Inferior parietal cortex (tissue), 1 donor: ENCODE data around the gene DYNC1H1.

Source experiments
- DNase-seq: peaks from one replicate; pipeline ENCODE4 v3.0.0-alpha.2; 2016; ENCODE audit errors: extremely low spot score

The DYNC1H1 gene

DNA sequence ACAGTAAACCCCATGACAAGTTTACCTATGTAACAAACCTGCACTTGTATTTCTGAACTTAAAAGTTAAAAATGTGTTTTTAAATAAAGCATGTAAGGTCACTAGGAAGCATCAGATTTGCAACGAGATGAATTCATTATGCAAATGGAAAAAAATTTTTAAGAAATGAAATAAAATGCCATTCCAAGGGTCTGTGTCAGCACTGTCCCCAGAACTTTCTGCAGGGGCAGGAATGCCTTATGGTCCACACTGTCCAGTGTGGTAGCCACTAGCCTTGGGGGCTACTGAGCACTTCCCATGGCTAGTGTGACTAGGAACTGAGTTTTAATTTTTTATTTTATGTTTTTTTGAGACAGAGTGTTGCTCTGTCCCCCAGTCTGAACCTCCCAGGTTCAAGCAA, 73.3 kb downstream of the DYNC1H1 start:
- no peak for DNase-seq

DNA sequence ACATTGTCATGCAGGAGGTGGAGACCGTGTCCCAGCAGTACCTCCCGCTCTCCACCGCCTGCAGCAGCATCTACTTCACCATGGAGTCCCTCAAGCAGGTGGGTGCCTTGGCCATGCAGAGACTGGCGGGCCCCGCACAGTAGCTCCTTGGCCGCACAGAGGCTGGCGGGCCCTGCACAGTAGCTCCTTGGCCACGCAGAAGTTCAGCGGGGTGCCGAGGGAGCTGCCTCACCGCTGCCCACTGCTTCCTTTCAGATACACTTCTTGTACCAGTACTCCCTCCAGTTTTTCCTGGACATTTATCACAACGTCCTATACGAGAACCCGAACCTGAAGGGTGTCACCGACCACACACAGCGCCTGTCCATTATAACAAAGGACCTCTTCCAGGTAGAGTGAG, 74.8 kb downstream of the DYNC1H1 start:
- DNase-seq = no peak

DNA sequence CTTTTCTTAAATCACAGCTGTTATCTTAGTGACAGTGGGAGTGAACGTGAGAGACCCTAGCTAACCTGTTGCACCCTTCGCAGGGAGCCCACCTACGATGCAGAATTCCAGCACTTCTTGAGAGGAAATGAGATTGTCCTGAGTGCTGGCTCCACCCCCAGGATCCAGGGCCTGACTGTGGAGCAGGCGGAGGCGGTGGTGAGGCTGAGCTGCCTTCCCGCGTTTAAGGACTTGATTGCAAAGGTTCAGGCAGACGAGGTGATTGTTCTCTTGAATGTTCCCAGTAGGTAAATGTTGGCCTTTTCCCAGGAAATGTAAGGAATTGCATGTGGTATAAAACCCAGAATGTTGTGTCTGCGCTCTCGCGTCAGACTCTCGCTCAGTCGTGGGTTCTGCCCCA, 75.8 kb downstream of the DYNC1H1 start:
- no peak for DNase-seq

DNA sequence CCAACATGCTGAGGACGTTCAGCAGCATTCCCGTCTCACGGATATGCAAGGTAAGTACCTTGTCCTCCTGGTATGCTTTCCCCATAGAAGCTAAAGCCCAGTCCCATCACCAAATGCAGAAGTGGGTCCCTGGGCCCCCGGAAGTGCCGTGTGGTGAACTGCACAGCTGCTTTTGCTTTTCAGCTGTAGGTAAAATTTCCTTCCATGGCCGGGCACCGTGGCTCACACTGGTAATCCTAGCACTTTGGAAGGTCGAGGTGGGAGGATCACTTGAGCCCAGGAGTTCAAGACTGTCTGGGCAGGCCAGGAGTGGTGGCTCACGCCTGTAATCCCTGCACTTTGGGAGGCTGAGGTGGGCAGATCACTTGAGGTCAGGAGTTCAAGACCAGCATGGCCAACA, 78.3 kb downstream of the DYNC1H1 start:
- DNase-seq = no peak

DNA sequence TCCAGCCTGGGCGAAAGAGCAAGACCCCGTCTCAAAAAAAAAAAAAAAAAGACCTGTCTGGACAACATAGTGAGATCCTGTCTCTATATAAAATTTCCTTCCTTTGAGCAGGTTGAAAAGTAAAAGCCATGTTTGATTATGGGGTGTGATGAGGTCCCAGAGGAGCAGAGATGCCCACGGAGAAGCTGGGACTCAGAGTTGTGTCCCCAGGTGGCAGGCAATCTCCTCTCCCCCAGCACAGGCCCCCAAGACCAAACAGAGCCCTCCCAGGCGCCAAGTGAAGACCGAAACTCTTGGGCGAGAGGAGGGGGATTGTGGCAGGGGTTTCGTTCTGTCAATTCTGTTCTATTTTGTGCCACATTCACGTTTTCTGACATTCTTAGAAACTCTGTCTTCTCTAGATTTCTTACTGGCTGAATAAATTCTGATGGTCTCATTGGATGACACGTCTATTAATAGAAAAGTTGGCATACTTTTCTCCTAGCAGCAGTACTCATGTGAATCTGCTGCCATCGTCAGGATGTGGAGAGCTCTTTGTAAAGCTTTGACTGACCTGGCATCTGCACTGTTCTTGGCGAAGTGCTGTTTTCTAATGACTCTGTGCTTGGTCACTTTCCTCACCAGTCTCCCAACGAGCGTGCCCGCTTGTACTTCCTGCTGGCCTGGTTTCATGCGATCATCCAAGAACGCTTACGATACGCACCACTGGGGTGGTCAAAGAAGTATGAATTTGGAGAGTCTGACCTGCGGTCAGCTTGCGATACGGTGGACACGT, 79.1 kb downstream of the DYNC1H1 start:
- DNase-seq = peak; percentile 67

DNA sequence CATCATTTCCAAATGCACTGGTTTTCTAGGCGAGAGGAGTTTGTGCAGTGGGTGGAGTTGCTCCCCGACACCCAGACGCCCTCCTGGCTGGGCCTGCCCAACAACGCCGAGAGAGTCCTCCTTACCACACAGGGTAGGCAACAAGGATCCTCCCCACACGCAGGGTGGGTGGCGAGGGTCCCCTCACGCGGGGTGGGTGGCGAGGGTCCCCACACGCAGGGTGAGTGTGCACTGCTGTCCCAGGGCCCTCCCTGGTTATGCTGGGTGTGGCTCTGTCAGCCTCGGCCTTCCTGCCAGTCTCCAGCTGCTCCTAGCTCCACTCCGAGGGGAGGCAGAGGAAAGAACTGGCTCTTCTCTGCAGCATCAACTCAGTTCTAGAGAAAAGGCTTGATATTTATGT, 80.2 kb downstream of the DYNC1H1 start:
- no peak for DNase-seq

DNA sequence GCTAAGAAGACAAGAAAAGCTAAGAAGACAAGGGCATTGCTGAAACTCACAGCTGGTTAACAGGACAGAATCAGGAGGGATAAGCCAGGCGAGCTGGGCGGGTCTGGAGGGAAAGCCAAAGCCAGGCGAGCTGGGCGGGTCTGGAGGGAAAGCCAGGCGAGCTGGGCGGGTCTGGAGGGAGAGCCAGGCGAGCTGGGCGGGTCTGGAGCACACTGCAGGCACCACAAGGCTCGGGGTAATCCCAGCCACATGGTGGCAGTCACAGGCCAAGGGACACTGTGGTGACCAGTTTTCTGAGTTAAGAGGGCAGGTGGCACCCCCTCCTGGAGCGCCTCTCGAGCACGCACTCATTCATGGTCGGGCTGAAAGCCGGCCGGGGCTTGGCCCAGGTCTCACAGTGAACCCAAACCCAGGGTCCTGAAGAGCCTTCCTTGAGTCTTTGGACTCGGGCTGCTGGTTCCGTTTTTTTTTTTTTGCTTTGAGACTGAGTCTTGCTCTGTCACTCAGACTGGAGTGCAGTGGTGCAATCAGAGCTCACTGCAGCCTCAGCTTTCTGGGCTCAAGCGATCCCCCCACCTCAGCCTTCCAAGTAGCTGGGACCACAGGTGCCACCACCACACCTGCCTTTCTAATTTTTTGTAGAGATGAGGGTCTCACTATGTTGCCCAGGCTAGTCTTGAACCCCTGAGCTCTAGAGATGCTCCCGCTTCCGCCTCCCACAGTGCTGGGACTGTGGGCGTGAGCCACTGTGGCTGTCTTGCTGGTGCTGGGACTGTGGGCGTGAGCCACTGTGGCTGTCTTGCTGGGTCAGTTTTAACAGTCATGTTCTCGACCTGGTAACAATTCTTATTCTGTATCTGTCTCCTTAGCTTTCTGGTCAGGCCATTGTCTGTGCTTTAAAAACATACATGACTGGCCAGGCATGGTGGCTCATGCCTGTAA, 82.2 kb downstream of the DYNC1H1 start:
- peak; percentile 73 for DNase-seq

DNA sequence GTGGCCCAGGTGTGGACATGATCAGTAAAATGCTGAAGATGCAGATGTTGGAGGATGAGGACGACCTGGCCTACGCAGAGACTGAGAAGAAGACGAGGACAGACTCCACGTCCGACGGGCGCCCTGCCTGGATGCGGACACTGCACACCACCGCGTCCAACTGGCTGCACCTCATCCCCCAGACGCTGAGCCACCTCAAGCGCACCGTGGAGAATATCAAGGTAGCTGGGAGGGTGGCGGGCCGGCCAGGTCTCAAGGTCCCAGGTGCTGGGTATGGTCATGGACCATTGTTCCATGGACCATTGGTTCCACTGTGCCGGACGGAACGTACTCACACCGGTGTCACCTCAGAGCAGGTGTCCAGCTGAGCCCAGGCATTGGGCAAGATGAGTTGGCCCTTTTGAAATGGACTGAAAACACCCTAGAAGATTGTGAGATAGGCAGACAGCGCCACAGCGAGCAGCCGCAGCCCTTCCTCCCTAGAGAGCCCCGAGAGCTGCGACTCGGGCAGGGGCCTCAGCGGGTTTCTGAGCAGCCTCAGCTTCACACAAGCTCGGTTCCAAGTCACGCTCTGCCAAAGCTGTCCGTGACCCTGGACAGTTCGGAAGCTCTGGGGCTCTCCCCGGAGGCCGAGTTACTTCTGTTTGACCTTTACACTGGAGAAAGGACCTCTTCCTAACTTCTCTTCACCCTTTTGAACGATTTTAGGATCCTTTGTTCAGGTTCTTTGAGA, 83.6 kb downstream of the DYNC1H1 start:
- no peak for DNase-seq

DNA sequence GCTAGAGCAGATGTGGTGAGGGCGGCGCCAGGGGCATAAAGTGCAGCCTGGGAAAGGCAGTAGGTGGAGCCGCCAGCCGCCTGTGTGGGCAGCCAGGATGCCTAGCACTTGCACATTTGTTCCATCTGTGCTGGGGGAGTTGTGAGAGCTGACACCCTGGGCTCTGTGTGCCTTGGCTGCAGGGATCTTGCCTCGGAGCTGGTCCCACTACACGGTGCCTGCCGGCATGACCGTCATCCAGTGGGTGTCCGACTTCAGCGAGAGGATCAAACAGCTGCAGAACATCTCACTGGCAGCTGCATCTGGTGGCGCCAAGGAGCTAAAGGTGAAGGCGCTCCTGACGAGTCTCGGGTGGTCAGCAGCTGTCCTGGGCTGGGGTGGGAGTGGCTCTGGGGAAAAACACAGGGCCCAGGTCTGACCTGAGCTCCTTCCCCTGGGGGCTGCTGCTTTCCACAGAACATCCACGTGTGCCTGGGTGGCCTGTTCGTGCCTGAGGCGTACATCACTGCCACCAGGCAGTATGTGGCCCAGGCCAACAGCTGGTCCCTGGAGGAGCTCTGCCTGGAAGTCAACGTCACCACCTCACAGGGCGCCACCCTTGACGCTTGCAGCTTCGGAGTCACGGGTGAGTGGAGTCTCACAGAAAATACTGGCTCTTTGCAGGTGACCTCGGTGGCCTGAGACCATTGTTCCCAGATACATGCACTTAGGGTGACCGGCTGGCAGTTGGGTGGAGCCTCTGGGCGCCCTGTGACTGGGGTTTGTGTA, 85.1 kb downstream of the DYNC1H1 start:
- no peak for DNase-seq

DNA sequence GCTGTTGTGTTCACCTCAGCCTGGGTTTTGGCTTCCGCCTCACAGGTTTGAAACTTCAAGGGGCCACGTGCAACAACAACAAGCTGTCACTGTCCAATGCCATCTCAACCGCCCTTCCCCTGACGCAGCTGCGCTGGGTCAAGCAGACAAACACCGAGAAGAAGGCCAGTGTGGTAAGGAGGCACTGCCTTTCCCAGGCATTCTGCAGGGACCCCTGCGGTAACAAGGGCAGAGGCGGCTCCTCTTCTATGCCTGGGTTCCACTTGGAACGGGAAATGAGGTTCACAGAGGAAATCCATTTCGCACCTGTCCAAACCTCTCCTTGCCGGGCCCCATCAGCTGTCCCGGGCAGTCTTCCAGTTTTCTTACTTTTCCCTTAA, 85.6 kb downstream of the DYNC1H1 start:
- DNase-seq = no peak

DNA sequence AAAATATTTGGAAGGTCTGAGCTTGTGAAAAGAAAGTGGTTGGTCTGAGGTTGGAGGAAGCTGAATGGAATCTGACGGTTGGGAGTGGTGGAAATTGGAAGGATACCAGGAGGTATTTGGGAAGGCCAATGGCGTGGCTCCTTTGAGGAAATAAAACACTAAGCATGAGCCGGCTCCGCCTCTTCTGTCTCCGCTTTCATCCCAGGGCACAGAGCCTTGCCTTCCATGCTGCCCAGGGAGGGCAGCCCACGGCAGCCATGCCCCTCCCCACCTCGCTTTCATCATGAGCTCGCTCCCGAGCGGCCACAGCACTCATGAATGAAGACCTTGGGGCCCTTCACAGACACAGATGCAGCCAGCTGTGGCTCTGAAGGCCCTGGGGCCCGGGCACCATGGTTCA, 86.3 kb downstream of the DYNC1H1 start:
- DNase-seq = no peak

DNA sequence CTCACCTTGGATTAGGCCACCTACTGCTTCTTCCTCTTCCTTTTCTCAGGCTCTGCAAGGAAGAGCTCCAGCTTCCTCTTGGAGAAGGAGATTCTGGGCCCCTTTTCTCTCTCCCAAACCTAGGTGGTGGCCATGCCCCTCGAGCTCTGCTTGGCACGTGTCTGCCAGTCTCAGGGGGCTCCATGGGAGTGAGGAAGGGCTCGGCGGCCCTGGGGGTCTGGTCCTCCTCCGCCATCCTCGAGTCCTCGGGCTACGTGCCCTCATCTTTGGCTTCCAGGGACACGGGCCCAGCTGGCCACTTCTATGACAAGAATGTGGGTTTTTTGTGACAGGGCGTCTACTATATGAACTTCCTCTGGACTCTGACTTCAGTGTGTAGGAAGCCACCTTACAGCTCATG, 88.1 kb downstream of the DYNC1H1 start:
- no peak for DNase-seq

DNA sequence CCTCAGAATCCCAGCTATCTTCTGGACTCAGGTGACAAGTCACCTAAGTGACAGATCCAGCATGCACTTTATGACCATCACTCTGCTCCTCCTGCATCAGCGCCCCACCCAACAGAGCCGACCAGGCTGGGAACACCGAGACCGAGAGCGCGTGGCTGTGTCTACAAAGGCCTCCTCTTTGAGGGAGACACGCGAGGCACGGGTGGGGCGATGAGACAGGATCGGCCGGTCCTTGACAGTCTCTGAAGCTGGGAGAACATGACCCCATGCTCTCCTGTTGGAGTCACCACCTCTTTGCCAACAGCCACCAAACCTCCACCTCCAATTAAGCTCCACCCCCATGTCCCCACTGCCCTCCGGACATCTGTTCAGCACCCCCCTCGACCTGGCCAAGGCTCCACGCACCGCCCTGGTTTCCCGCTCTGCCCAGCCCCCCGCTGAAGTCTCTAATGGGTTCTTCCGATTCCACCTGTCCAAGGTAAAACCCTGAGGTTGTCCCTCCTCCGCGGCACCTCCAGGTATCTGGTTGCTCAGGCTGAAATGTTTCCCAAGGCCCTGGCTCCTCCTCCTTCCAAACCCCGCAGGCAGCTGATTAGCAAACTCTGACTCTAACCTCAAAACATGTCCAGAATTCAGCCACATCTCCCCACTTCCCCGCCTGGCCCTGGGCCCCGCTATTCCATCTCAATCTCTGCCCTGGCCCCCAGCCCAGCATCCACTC, 91.0 kb downstream of the DYNC1H1 start:
- no peak for DNase-seq

DNA sequence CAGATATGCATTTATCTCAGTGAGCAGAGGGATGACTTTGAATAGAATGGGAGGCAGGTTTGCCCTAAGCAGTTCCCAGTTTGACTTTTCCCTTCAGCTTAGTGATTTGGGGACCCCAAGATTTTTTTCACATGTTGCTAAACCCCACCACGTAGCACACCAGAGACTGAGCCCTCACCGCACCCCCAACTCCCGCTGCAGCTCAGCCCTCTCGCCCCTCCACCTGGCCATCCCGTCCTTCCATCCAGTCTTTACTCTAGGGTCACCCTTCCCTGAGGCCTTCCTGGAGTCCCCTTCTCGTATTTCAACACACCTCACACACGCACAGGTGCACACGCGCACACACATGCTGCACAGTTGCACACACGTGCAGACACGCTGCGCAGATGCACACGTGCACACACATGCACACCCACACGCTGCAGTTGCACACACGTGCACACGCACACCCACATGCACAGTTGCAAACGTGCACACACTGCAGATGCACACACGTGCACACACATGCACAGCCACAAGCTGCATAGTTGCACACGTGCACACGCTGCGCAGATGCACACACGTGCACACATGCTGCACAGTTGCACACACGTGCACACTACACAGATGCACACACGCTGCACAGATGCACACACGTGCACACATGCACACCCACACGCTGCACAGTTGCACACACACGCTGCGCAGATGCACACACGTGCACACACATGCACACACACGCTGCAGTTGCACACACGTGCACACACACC, 92.5 kb downstream of the DYNC1H1 start:
- no peak for DNase-seq

DNA sequence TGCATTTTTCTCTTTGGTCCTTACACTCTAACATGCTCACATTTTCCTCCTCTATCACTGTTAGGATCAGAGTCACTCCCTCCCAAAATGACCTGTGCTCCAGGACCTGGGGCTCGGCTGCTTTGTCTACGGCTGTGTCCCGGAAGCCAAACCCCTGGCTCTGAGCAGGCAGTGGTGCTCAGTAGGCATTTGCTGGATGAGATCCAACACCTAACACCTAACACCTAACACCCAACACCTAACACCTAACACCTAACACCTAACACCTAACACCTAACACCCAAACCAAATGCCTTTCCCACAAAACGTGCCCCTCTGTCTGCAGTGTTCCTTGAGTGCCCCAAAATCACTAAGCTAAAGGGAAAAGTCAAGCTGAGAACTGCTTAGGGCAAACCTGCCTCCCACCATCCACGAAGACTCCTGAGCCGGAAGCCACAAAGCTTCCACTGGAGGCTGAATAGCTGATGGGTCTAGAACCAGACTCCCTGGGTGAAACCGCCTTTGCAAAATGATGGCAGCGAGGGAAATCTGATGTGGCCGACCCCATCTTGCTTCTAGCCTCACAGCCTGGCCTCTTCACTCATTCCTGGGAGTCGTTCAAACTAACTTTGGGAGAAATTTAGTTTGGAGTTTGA, 93.2 kb downstream of the DYNC1H1 start:
- DNase-seq = no peak

DNA sequence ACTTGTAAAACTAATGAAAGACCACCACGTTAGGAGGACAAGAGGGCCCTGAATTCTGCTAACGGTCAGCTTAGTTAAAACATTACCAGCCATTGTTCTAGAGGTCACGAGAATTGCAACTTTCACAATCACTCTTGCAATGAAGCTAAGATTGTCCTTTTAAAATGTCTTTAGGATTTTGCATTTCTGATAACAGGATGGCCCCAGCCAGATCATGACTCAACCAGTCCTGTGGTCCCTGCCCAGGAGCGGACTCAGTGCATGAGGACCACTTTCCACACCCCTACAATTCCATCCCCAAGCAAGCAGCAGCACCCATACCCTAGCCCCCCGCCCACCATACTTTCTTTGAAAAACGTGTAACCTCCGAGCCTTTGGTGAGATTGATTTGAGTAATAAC, 93.8 kb downstream of the DYNC1H1 start:
- DNase-seq = no peak

DNA sequence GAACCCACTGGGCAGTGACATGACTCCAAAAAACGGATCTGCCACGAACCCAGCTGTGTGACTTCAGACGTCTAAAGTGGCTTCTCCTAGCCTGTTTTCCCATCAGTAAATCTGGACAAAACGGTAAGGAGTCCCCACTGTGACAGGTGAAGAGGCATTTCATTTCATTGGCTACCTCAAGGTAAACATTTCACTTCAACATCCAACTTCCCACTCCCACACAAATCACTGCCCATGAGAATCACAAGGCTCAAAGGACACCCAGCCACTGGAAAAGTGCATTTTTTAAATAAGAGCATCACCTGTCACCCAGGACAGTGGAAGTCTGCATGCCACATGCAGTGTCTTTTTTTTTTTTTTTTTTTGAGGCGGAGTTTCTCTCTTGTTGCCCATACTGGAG, 94.6 kb downstream of the DYNC1H1 start:
- no peak for DNase-seq

DNA sequence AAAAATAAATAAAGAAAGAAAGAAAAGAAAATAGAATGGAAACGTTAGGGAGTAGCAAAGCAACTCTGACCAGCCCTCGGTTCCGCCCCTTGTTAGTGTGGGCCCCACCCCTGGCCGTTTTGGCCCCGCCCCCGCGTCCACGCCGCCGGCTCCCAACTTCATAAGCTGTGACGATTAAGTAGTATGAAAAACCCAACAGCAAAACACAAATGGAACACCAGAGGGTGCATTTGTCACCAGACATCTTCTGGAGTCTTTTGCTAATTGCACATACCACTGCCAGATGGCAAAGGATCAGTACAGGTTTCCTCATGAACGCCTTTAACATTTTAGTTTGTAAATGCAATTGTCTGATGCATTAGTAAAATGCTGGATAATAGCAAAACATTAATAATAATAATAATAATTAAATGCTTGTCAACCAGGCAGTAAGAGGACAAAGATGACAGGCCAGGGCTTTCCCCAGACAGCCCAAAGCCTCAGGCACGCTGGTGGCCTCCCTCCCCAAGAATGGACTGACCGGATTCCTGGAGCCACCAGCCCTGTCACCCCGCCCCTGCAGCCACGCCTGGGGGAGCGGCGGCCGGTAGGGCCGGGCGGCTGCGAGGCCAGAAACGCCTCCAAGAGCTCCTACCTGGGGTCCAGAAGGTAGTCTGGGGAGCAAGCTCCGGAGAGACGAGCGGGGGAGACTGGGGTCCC, 98.9 kb downstream of the DYNC1H1 start:
- DNase-seq = peak; percentile 66

DNA sequence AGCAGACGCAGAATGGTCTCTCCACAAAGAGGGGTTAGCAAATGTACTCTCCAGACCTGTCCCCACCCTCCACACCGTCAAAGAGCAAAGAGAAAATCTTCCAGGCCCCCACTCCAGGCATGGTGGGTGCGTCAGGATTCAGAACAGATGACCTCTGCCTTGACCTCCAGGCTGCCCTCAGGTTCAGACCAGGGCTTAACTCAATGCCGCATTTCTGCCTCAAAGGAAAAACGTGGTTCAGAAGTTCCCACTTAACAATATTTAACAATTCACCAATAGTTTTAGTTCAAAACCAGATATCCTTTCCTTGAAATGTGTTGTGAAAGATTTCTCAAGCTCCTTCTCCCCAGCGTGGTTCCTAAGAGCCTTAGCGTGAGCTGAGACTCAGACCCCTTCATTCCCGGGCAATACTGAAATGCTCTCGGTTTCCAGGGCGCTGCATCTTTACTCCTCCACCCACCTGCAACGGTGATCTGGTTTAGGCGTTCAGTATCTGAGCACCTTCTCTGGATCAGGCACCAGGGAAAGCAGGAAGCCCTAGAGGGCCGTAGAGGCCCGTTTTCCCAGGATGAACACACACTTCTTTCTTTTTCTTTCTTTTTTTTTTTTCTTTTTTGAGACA, 99.5 kb downstream of the DYNC1H1 start:
- DNase-seq = no peak
